Activated naive CD4-positive, alpha-beta T cell treated with anti-CD3 and anti-CD28 coated beads, Interleukin-2, amount 50 U/mL, for 24 hours (primary cell): ENCODE measurements around the gene TLR3.

Source experiments
- H3K27ac Mint-ChIP-seq: one replicate; pipeline ENCODE4 v1.8.0; 2021; ENCODE audit warnings: mild to moderate bottlenecking, mixed read lengths
- H3K27me3 Mint-ChIP-seq: one replicate; pipeline ENCODE4 v1.8.0; 2021; ENCODE audit warnings: mixed read lengths
- H3K36me3 Mint-ChIP-seq: one replicate; pipeline ENCODE4 v1.8.0; 2021; ENCODE audit warnings: mixed read lengths
- H3K4me1 Mint-ChIP-seq: one replicate; pipeline ENCODE4 v1.8.0; 2021; ENCODE audit warnings: mixed read lengths
- H3K4me3 Mint-ChIP-seq: one replicate; pipeline ENCODE4 v1.8.0; 2021; ENCODE audit warnings: mild to moderate bottlenecking, mixed read lengths
- H3K9me3 Mint-ChIP-seq: one replicate; pipeline ENCODE4 v1.8.0; 2021; ENCODE audit warnings: mixed read lengths

Gene TLR3

DNA sequence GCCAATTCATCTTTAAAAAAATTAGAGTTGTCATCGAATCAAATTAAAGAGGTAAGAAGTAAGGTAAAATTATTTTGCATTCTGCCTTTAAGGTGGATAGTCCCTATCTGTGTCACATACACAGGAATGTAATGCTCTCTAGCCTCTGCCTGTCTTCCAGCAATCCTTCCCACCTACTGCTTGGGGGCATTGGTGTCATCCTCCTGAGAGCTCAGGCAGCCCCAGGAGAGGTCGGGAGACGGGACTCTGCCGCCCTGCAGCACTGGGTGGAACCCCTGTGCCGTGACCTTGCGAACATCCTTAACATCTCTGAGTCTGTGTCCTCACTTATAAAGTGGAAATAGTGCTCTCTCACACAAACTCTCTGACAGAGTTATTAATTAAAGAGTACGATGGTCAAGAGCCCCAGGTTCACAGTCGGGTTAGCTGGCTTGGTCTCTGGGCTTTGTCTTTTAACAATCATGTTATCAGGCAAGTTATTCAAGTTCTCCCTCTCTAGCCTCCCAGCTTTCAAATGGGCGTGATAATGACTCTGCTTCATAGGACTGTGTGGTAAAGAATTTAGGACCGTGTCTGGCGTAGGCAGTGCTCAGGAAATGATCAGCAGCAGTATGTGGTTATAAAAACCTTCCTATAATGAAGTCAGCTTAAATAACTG is 10.2 kb downstream of the TLR3 start:
- Mint-ChIP-seq H3K27me3 (no peaks in the 10 kb centered on the region), H3K4me3 (no peak overlapping the region), H3K36me3 (peaks cover 2% of the 10 kb centered on the region), H3K27ac (no peak overlapping the region), H3K9me3 (no peaks in the 10 kb centered on the region), H3K4me1 (no peaks in the 10 kb centered on the region)

- peaks cover 2% of the 10 kb centered on the region for H3K36me3 Mint-ChIP-seq
Measured at GRCh38 chr4:186079694-186080093, 10.7 kb downstream of the TLR3 start.

GRCh38 chr4:186081202-186081807 is 12.3 kb downstream of the TLR3 start:
- Mint-ChIP-seq H3K4me3 (no peak overlapping the region), H3K4me1 (no peaks in the 10 kb centered on the region), H3K27me3 (no peaks in the 10 kb centered on the region), H3K27ac (no peak overlapping the region), H3K9me3 (no peaks in the 10 kb centered on the region), H3K36me3 (peaks cover 2% of the 10 kb centered on the region)

More at GRCh38 chr4:186079694-186080093, 10.7 kb downstream of the TLR3 start:
- Mint-ChIP-seq H3K27me3 (no peaks in the 10 kb centered on the region), H3K9me3 (no peaks in the 10 kb centered on the region), H3K4me3 (no peak overlapping the region), H3K27ac (no peak overlapping the region), H3K4me1 (no peaks in the 10 kb centered on the region)

- Mint-ChIP-seq H3K27me3 (no peaks in the 10 kb centered on the region), H3K36me3 (peaks cover 2% of the 10 kb centered on the region), H3K9me3 (no peaks in the 10 kb centered on the region)
Measured at GRCh38 chr4:186082221-186082620, 13.3 kb downstream of the TLR3 start.

GRCh38 chr4:186088523-186088922 is 19.6 kb downstream of the TLR3 start:
- no peak overlapping the region for H3K4me3 Mint-ChIP-seq
- H3K27ac Mint-ChIP-seq: no peak overlapping the region
- no peaks in the 10 kb centered on the region for H3K9me3 Mint-ChIP-seq
- H3K4me1 Mint-ChIP-seq: no peaks in the 10 kb centered on the region
- H3K27me3 Mint-ChIP-seq: peaks cover 1% of the 10 kb centered on the region
- no peaks in the 10 kb centered on the region for H3K36me3 Mint-ChIP-seq

More at GRCh38 chr4:186082221-186082620, 13.3 kb downstream of the TLR3 start:
- H3K4me3 Mint-ChIP-seq: no peak overlapping the region
- no peak overlapping the region for H3K27ac Mint-ChIP-seq
- no peaks in the 10 kb centered on the region for H3K4me1 Mint-ChIP-seq

DNA sequence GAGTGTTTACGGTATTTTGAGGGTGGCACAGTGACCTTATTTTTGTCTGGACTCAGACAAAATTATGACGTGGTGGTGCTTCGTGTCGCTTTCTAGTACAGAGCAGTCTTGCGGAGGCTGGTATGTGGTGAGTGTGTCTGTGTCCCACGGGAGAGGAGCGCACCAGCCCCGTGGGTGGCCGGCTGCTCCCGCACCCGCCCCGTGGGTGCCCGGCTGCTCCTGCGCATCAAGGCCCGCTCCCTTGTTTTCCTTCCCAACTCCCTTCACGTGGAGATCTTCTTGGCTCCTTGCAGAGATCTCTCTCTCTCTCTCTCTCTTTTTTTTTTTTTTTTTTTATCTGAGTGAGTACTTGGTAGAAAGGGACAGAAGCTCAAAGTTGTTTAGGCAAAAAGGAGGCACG is 23.3 kb downstream of the TLR3 start:
- Mint-ChIP-seq H3K36me3 (no peaks in the 10 kb centered on the region), H3K4me1 (no peaks in the 10 kb centered on the region), H3K9me3 (no peaks in the 10 kb centered on the region), H3K4me3 (no peak overlapping the region), H3K27me3 (peaks cover 2% of the 10 kb centered on the region), H3K27ac (no peak overlapping the region)

DNA sequence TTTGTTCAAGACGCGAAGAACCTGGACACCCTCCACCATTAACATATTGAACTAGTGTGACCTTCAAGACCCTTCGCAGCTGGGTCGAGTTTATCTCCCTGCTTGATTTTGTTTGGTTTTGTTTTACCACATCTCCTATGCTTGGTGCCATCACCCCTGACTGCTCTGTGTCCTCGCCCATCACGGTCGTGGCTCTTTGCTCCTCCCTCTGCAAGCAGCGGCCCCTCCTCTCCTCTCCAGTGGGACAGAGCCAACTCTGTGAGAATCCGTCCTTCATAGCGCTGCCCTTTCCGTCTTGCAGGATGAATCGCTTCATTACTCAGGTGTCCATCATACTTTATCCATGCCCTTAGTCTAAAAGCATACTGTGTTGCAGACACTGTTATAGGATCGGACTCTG is 26.4 kb downstream of the TLR3 start:
- Mint-ChIP-seq H3K4me3 (no peak overlapping the region), H3K4me1 (no peaks in the 10 kb centered on the region), H3K27me3 (peaks cover 8% of the 10 kb centered on the region), H3K27ac (no peak overlapping the region), H3K9me3 (no peaks in the 10 kb centered on the region), H3K36me3 (no peaks in the 10 kb centered on the region)

DNA sequence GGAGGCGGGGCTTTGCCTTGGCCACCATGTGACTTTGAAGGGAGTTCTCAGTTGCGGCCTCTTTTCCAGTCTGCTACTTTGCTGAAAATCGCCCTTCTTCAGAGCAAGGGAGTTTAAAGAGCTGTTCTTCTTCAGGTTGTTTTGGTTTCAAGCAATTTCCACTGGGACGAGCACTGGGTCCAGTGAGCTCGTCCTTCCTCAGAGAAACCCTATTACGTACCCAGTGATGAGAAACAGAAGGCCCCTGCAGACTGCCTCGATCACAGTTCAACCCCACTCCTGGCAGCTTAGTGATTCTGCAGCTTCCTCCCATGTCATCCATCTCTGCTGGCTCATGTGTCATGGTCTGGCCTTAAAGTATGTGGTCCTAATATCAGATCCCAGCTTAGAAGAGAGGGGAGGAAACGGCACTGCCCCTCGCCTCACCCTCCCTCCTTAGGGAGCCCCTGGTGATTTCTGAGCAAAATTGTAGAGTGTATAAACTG is 27.8 kb downstream of the TLR3 start:
- Mint-ChIP-seq H3K9me3 (no peaks in the 10 kb centered on the region), H3K4me3 (no peak overlapping the region), H3K27me3 (peaks cover 8% of the 10 kb centered on the region), H3K4me1 (no peaks in the 10 kb centered on the region), H3K27ac (no peak overlapping the region), H3K36me3 (no peaks in the 10 kb centered on the region)

GRCh38 chr4:186097386-186097785 is 28.4 kb downstream of the TLR3 start:
- Mint-ChIP-seq H3K4me3 (no peak overlapping the region), H3K4me1 (no peaks in the 10 kb centered on the region), H3K27ac (no peak overlapping the region), H3K27me3 (peaks cover 9% of the 10 kb centered on the region), H3K36me3 (no peaks in the 10 kb centered on the region), H3K9me3 (no peaks in the 10 kb centered on the region)

DNA sequence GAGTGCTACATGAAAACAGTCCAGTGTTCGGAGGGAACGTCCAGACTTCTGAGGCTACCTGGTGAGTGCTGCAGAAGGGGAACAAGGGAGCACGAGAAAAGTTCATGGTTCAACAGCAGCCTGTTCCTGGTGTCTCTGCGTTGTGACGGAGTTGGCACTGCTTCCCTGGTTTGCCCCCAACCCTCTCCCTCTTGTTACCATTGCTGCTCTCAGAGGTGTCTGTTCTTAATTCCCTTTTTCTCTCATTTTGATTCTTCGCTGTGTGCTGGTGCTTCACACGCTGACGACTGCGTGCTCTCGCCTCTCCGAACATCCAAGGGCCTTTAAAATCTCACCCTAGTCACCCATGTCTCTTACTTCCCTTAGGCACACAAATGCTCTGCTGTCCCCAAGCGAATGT is 34.0 kb downstream of the TLR3 start:
- Mint-ChIP-seq H3K27me3 (peaks cover 26% of the 10 kb centered on the region), H3K9me3 (no peaks in the 10 kb centered on the region), H3K4me3 (no peak overlapping the region), H3K36me3 (no peaks in the 10 kb centered on the region), H3K4me1 (peaks cover 12% of the 10 kb centered on the region), H3K27ac (no peak overlapping the region)

- Mint-ChIP-seq H3K4me1 (peaks cover 13% of the 10 kb centered on the region), H3K27ac (no peak within 1 kb of the TSS), H3K4me3 (peak within 1 kb of the TSS; percentile 88), H3K27me3 (peaks cover 32% of the 10 kb centered on the region), H3K36me3 (no peaks in the 10 kb centered on the region), H3K9me3 (no peaks in the 10 kb centered on the region)
Measured at GRCh38 chr4:186104114-186104889, 35.3 kb downstream of the TLR3 start, which contains the start of gene FAM149A. Gene FAM149A (plus strand): TSS chr4:186104704.

GRCh38 chr4:186104890-186105646 is 36.1 kb downstream of the TLR3 start:
- Mint-ChIP-seq H3K4me1 (peaks cover 13% of the 10 kb centered on the region), H3K27me3 (peaks cover 29% of the 10 kb centered on the region), H3K9me3 (no peaks in the 10 kb centered on the region), H3K27ac (no peak overlapping the region), H3K36me3 (no peaks in the 10 kb centered on the region), H3K4me3 (peak overlapping the region; percentile 88)

GRCh38 chr4:186105647-186106321 is 36.8 kb downstream of the TLR3 start:
- H3K9me3 Mint-ChIP-seq: no peaks in the 10 kb centered on the region
- H3K27me3 Mint-ChIP-seq: peaks cover 29% of the 10 kb centered on the region
- H3K4me3 Mint-ChIP-seq: peak overlapping the region; percentile 88
- H3K4me1 Mint-ChIP-seq: peaks cover 13% of the 10 kb centered on the region
- no peaks in the 10 kb centered on the region for H3K36me3 Mint-ChIP-seq
- no peak overlapping the region for H3K27ac Mint-ChIP-seq

GRCh38 chr4:186107947-186108346 is 39.0 kb downstream of the TLR3 start:
- peaks cover 13% of the 10 kb centered on the region for H3K4me1 Mint-ChIP-seq
- no peaks in the 10 kb centered on the region for H3K9me3 Mint-ChIP-seq
- H3K4me3 Mint-ChIP-seq: no peak overlapping the region
- H3K27me3 Mint-ChIP-seq: peaks cover 28% of the 10 kb centered on the region
- peak overlapping the region; percentile 27 for H3K27ac Mint-ChIP-seq
- no peaks in the 10 kb centered on the region for H3K36me3 Mint-ChIP-seq

GRCh38 chr4:186108391-186108790 is 39.4 kb downstream of the TLR3 start:
- Mint-ChIP-seq H3K36me3 (no peaks in the 10 kb centered on the region), H3K4me1 (peaks cover 13% of the 10 kb centered on the region), H3K27me3 (peaks cover 28% of the 10 kb centered on the region), H3K4me3 (no peak overlapping the region), H3K27ac (peak overlapping the region; percentile 25), H3K9me3 (no peaks in the 10 kb centered on the region)
